GM12801 (cell line): ENCODE results near the gene PATL1.

Source experiments
- CTCF ChIP-seq: IDR thresholded peaks from one replicate; pipeline ENCODE4 v1.5.1; 2011; ENCODE audit warnings: control low read depth; ENCODE audit not compliant: insufficient read length; ENCODE audit errors: extremely low read depth

The PATL1 gene

GRCh38 chr11:59611570-59612565 lies 57.0 kb downstream of the PATL1 start:
- no peak for TF ChIP-seq CTCF

- TF ChIP-seq CTCF = no peak
These were observed 58.5 kb downstream of the PATL1 start for GRCh38 chr11:59610289-59610688.

- no peak for TF ChIP-seq CTCF
These were observed 61.0 kb downstream of the PATL1 start for GRCh38 chr11:59607703-59608454.

- TF ChIP-seq CTCF = no peak
These were observed 66.4 kb downstream of the PATL1 start for GRCh38 chr11:59602432-59602831.

- no peak for TF ChIP-seq CTCF
These were observed 67.0 kb downstream of the PATL1 start for GRCh38 chr11:59601788-59602187.

- no peak for TF ChIP-seq CTCF
These were observed 68.2 kb downstream of the PATL1 start for GRCh38 chr11:59600636-59601035.

GRCh38 chr11:59600234-59600633 lies 68.6 kb downstream of the PATL1 start:
- no peak for TF ChIP-seq CTCF
